ENCODE results near the gene CELF4.

- no peak for TF ChIP-seq POLR2A (IDR thresholded peaks at IDR 0.05; ENCODE audit: low read depth, low read length)
- TF ChIP-seq TAF1 (IDR thresholded peaks at IDR 0.05; ENCODE audit: low read depth, low read length), result no peak
- no peak for TF ChIP-seq POLR2AphosphoS5 (IDR thresholded peaks at IDR 0.05; ENCODE audit: low read depth, low read length)
- TF ChIP-seq POU2F2 (IDR thresholded peaks at IDR 0.05; ENCODE audit: low read depth, low read length), result no peak
Measured at GRCh38 chr18:37335409-37335736, 230.2 kb downstream of the CELF4 start.

Data from GM12891 (cell line).